Dedifferentiated amniotic fluid mesenchymal stem cell (primary cell): ENCODE results near the gene HLA-A.
A peak's percentile ranks its signal among the peaks of the same experiment; 100 is the strongest.

Experiments
- DNase-seq: peaks from one replicate; pipeline ENCODE4 v3.0.0-alpha.2; 2016; ENCODE audit errors: extremely low spot score

HLA-A gene

DNA sequence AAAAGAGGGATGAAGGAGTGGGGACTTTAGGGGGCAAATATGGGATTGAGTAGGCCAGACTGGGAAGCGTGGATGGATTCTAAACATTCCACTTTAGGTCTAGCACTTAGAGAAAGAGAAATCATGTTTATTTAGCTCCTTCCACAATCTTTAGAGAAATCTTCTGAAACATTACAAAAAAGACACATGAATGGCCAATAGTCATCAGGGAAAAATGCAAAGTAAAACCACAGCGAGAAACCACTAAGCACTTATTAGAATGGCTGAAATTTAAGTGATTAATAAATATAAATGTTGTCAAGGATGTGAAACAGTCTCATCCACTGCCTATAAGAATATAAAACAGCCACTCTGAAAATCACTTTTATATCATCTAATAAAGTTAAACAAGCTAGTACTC is 46.9 kb downstream of the HLA-A start:
- no peak for DNase-seq

DNA sequence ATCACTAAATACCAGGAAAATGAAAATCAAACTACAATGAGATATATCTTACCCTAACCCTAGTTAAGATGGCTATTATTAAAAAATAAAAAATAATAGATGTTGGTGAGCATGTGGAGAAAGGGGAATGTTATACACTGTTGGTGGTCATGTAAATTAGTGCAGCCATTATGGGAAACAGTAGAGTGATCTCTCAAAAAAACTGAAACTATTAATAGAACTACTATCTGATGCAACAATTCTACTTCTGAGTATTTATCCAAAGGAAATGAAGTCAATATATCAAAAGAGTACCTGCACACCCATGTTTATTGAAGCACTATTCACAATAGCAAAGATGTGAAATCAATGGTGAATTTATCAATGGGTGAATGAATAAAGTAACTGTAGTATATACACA is 48.6 kb downstream of the HLA-A start:
- DNase-seq = no peak

DNA sequence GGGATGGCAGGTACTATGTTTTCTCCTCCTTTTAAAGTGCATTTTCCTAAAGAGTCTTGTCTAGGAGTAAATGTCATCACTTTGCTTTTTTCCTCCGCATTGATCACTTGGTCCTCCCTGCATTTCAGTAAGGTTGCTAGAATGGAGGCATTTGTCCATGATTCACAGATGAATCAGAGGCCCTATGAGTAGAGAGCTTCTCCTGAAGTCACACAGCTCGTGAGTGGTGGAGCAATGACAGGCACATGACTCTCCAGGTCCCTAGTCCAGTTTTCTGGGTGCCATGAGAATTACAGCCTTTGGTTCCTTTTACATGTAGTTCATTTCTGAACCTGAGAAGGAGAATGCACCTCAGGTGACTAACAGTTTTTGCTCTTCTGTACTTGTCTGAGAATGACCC is 50.5 kb downstream of the HLA-A start:
- no peak for DNase-seq

- DNase-seq = no peak
Observed at GRCh38 chr6:29994826-29995225, 52.5 kb downstream of the HLA-A start.

GRCh38 chr6:29995340-29995777 is 53.0 kb downstream of the HLA-A start:
- DNase-seq = peak; percentile 24
